ENCODE measurements around the gene OR2AG2.

Gene OR2AG2

DNA sequence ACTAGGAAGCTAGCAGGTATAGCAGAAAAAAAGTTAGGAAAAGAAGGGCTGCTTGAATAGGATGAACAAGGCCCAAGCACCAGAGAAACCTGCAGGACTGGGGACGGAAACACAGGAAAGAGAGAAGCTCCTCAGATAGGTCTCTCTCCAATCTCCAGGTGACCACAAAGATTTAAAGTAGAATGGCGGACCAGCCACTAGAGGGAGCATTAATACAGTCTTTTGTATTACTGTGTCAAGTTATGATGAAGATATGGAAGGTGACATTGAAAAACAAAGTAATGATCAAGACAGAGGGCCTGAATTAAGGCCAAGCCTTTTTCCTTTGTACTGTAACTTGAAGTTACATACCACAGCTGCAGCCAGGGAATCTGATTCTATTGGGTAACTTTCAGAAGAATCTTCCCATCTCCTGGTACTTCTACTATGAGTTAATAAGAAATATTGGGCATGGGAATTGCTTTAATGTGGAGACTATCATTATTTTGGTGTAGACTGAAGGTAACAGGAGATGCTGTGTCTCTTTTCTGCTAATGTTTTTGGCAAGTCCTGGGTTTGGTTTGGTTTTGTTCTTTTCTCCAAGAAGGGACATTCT, 33.8 kb downstream of the OR2AG2 start:
- ATAC-seq = peak; percentile 39 to 42

GRCh38 chr11:6736495-6737121, 35.2 kb downstream of the OR2AG2 start:
- peak; percentile 42 to 66 for ATAC-seq

- ATAC-seq = peak; percentile 12 to 53
Observed at GRCh38 chr11:6735306-6735705, 36.5 kb downstream of the OR2AG2 start.

- ATAC-seq = peak in 1 of 2 donors; percentile 6
Observed at GRCh38 chr11:6734616-6735015, 37.2 kb downstream of the OR2AG2 start.

GRCh38 chr11:6733326-6734275, 38.2 kb downstream of the OR2AG2 start:
- peak; percentile 58 to 64 for ATAC-seq

DNA sequence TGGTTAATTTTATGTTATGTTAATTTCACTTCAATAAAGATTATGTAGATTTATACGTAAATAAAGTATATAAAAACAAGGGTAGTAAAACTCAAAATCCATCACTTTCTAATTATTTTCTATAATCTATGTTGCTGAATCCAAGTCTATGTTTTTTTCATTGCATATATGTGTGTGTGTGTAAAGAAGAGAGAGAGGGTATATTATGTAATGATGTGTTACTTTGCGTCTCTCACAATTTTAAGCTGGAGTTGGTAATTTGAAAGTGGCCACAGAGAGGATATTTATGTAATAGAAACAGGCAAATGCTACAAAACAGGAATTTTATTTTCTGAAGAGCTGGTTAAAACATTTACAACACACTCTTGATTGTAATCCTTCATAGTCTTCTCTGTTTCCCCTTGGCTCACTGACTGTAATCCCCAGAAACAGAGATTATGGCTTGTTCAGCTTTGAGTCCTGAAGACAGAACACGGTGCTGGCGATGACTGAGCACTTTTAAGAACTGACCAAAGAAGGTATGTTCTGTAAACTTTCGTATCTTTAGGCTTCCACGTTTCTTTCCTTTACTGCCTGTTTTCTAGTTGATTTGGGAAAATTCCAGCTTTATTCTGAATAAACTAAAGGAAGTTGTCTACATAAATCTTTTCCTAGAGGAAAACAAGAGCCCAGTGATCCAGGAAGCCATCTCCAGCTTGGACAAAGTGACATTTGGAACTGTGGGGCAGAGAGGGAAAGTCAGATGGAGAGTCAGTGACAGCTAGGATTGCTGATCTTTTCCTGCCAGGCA, 43.6 kb downstream of the OR2AG2 start:
- ATAC-seq = no peak

- no peak for ATAC-seq
Observed at GRCh38 chr11:6725386-6725896, 46.3 kb downstream of the OR2AG2 start.

- no peak for ATAC-seq
Observed at GRCh38 chr11:6724013-6724412, 47.8 kb downstream of the OR2AG2 start.

GRCh38 chr11:6721343-6721742, 50.4 kb downstream of the OR2AG2 start:
- ATAC-seq = no peak

DNA sequence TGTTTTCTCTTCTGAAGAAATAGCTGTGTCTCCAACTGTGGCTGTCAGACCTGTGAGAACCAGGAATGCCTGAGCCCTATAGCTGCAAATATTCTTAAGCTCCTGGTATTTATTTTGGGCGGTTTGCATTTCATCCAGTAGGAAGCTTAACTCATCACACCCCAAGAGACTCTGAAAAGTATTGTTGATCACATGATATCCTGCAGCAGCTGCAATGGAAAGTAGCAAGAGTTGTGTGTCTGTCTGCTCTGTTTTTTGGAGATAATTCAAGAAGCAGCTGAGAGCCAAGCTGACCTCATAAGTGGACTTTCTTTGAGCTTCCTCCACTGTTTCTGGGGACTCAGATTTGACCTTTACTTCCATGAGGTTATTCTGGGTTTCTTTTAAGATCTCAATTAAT, 52.2 kb downstream of the OR2AG2 start:
- ATAC-seq = no peak

GRCh38 chr11:6717426-6717825, 54.4 kb downstream of the OR2AG2 start:
- ATAC-seq = no peak
